Measurements from ENCODE around the gene ACTA2.

ACTA2 gene

DNA sequence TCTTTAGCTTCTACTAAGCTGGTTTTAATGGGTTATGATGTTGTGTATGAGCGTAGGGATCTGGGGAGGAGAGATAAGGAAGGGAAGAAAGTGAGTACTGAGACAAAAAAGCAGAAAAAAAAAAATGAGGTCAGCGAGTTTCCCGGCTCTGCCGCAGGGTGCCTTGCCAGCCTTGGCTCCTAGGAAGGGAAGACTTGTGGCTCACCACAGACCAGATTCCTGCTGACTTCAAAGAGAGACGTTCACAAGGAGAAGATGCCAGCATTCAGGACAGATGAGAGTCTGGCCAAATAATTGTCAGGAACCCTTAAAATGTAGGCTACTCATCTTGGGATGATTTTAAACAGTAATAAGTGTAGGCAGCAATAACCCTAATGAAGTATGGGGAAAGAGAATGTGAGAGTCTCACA, 26.6 kb upstream of the ACTA2 start:
- TF ChIP-seq, protein P1, sequence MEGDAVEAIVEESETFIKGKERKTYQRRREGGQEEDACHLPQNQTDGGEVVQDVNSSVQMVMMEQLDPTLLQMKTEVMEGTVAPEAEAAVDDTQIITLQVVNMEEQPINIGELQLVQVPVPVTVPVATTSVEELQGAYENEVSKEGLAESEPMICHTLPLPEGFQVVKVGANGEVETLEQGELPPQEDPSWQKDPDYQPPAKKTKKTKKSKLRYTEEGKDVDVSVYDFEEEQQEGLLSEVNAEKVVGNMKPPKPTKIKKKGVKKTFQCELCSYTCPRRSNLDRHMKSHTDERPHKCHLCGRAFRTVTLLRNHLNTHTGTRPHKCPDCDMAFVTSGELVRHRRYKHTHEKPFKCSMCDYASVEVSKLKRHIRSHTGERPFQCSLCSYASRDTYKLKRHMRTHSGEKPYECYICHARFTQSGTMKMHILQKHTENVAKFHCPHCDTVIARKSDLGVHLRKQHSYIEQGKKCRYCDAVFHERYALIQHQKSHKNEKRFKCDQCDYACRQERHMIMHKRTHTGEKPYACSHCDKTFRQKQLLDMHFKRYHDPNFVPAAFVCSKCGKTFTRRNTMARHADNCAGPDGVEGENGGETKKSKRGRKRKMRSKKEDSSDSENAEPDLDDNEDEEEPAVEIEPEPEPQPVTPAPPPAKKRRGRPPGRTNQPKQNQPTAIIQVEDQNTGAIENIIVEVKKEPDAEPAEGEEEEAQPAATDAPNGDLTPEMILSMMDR (IDR thresholded peaks at IDR 0.05; ENCODE audit: extremely low read depth, insufficient read depth, missing control alignments) = no peak
- no peak for DNase-seq (ENCODE audit: low spot score)
- in situ Hi-C loops (cut with MboI; ENCODE audit: low pct_unique_long_range_greater_than_20kb, low sequenced_read_pairs, unreplicated experiment) = no loop called here

DNA sequence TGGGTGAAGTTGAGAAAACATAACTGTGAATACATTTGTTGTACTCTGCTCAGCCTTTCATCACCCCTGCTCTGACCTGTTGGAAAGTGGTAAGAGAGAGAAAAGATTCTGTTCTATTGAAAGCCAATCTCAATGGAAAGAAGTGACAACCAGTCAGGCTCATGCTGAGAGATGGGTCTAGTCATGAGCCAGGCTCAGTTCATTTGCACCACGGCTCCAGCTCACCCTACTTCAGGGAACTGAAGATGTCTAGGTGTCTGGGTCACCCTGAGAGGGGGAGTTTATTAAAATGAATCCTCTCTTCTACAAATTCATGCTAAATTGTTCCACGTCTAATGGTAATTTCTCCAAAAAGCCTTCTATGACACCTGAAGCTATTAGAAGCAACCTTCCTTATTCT, 25.9 kb upstream of the ACTA2 start:
- no peak for DNase-seq (ENCODE audit: low spot score)
- in situ Hi-C loops (cut with MboI; ENCODE audit: low pct_unique_long_range_greater_than_20kb, low sequenced_read_pairs, unreplicated experiment) = no loop called here
- TF ChIP-seq, protein P1 (IDR thresholded peaks at IDR 0.05; ENCODE audit: extremely low read depth, insufficient read depth, missing control alignments) = no peak

DNA sequence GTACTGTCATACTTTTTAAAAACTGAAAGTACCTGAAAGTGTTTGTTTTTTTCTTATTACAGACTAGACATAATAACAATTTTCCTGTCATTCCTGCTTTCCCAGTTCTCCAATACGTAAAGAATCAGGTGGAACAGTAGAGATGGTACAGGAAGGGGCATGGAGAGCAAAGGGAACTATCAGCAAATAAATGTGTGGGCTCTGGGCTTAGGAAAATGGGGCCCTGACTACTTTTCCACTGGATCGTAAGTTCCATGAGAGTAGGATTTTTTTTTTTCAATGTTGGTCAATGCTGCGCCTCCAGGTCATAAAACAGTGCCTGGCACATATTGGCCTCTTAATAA, 22.8 kb upstream of the ACTA2 start:
- in situ Hi-C loops (cut with MboI; ENCODE audit: low pct_unique_long_range_greater_than_20kb, low sequenced_read_pairs, unreplicated experiment) = no loop called here
- DNase-seq (ENCODE audit: low spot score) = no peak
- TF ChIP-seq, protein P1 (IDR thresholded peaks at IDR 0.05; ENCODE audit: extremely low read depth, insufficient read depth, missing control alignments) = no peak

DNA sequence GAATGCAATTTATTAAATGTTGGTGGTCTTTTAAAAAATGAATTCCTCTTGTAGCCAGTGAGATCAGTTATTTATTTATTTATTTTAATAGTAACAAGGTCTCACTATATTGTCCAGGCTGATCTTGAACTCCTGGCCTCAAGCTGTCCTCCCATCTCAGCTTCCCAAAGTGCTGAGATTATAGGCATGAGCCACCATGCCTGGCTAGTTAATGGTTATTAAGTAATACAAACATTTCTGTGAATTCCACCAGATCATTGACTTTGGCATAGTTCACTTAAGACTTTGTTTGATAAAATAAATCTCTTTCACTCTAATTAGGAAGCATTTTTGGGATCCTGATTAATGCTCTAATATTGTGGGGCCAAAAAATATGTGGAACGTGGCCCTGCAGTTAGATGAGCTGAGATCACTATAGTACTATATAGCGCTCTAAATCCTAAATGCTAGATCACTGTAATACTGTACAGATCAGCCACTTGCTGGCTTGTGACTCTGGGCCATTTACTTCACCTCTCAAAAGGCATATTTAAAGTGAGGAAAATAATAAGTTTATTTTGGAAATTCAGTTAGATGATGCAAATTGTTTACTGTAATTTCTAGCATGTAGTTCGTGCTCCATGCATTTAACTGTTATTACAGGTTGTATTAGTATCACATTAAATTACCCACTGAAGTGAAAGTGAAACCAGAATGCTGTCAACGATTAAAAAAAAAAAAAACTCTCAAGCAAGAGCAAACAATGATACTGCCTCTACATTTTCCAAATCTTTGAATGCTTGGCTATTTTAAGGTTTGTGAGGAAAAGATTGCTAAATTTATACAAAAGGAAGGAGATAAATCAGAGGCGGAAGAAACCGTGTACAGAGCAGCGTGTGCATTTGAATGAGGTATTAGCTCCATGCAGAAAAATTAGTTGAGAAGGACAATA, 22.1 kb upstream of the ACTA2 start:
- in situ Hi-C loops (cut with MboI; ENCODE audit: low pct_unique_long_range_greater_than_20kb, low sequenced_read_pairs, unreplicated experiment) = no loop called here
- TF ChIP-seq, protein P1 (IDR thresholded peaks at IDR 0.05; ENCODE audit: extremely low read depth, insufficient read depth, missing control alignments) = no peak
- no peak for DNase-seq (ENCODE audit: low spot score)

DNA sequence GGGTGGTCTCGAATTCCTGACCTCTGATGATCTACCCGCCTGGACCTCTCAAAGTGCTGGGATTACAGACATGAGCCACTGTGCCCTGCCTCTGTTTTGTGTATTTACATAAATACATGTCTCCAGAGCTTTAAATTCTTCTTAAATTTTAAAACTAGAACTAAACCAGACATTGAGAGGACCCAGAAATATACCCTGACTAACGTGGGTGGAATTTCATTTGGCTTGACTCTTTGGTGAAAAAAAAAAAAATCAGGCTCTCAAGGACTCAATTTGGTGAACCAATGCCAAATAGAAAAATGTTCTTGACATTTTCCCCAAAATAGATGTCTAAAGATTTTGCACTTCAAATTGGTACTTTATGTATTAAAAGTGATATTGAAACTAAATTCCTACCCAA, 21.4 kb upstream of the ACTA2 start:
- TF ChIP-seq, protein P1 (IDR thresholded peaks at IDR 0.05; ENCODE audit: extremely low read depth, insufficient read depth, missing control alignments) = no peak
- in situ Hi-C loops (cut with MboI; ENCODE audit: low pct_unique_long_range_greater_than_20kb, low sequenced_read_pairs, unreplicated experiment) = no loop called here
- no peak for DNase-seq (ENCODE audit: low spot score)

DNA sequence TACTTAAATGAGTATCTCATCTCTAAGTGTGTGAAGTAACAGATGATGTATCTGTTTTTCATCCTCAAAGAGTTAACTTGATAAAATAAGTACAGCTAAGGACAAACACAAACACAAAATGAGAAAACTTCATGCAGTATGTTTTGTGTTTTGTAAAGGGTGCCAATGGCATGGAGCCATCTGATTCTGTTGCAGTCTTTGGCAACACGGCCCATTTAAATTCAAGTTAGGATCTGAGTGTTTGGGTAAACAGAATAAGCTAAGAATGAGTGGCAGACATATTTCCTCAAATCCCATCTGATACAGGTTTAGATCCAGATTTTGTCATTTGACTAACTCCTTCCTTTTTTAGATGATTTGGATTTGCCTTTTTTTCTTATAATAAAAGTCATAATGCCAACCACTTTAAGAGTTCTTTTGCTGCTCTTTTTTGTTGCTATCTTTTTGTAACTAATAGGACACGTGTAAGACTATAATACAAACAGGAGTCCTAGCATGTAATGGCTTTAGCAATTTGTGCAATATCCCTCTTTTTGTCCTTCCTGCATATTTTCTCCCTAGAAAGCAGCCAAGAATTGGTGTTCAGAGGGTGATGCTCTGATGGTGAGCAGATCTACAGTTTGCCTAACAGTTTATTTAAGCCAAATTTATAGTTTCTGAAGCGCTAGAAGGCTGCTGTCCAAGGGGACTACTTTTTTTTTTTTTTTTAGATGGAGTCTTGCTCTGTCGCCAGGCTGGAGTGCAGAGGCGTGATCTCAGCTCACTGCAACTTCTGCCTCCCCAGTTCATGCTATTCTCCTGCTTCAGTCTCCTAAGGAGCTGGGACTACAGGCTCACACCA, 18.9 kb upstream of the ACTA2 start:
- no peak for DNase-seq (ENCODE audit: low spot score)
- TF ChIP-seq, protein P1 (IDR thresholded peaks at IDR 0.05; ENCODE audit: extremely low read depth, insufficient read depth, missing control alignments) = no peak
- in situ Hi-C loops (cut with MboI; ENCODE audit: low pct_unique_long_range_greater_than_20kb, low sequenced_read_pairs, unreplicated experiment) = no loop called here
